Stimulated activated naive CD8-positive, alpha-beta T cell treated with anti-CD3 and anti-CD28 coated beads, Interleukin-15, amount 100 ng/mL, for 72 hours (primary cell): ENCODE data around the gene CACNB3.
"Not testable (repeated sequence)": the region's sequence is repeated elsewhere in the genome, so short reads cannot be mapped to it uniquely, and the experiment has no call there.

Source experiments
- ATAC-seq: fragments of 150-1000 bp; cut with Tn5 transposase; 2 replicates; pipeline ENCODE4 v1.10.0; 2021; ENCODE audit warnings: mild to moderate bottlenecking, moderate library complexity
- DNase-seq, 2 donors: peaks; one replicate each; pipeline ENCODE4 v3.0.0; 2021 to 2022
- H3K27ac Mint-ChIP-seq, 2 donors: one replicate each; pipeline ENCODE4 v1.8.0; 2022; ENCODE audit warnings: mild to moderate bottlenecking in 2 of 2, mixed read lengths in 2 of 2, moderate library complexity in 2 of 2
- H3K27me3 Mint-ChIP-seq: one replicate; pipeline ENCODE4 v1.8.0; 2022; ENCODE audit warnings: mixed read lengths
- H3K4me1 Mint-ChIP-seq: one replicate; pipeline ENCODE4 v1.8.0; 2022; ENCODE audit warnings: mild to moderate bottlenecking, mixed read lengths
- H3K4me3 Mint-ChIP-seq, 2 donors: one replicate each; pipeline ENCODE4 v1.8.0; 2022; ENCODE audit warnings: mild to moderate bottlenecking in 2 of 2, mixed read lengths in 2 of 2, moderate library complexity in 1 of 2
- H3K9me3 Mint-ChIP-seq, 2 donors: one replicate each; pipeline ENCODE4 v1.8.0; 2022; ENCODE audit warnings: mixed read lengths in 2 of 2

The CACNB3 gene

GRCh38 chr12:48854488-48854887 is 36.2 kb downstream of the CACNB3 start:
- no peak for ATAC-seq
- peak overlapping the region in 1 of 2 donors; percentile 27 for H3K27ac Mint-ChIP-seq

DNA sequence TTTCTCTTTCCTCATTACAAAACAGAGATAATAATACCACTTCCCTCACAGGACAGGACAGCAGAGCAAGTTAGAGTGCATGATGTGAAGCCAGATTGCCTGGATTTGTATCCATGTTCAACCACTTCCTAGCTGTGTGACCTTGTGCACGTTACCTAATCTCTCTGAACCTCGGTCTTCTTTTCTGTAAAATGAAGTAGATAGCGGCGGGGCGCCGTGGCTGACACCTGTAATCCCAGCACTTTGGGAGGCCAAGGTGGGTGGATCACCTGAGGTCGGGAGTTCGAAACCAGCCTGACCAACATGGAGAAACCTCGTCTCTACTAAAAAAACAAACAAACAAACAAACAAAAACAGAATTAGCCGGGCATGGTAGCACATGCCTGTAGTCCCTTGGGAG is 36.6 kb downstream of the CACNB3 start:
- not testable (repeated sequence) for H3K27ac Mint-ChIP-seq, H3K9me3 Mint-ChIP-seq, H3K27me3 Mint-ChIP-seq, ATAC-seq, H3K4me3 Mint-ChIP-seq, DNase-seq
- H3K4me1 Mint-ChIP-seq, result peaks cover 24% of the 10 kb centered on the region

More at GRCh38 chr12:48854488-48854887, 36.2 kb downstream of the CACNB3 start:
- H3K27me3 Mint-ChIP-seq, result no peaks in the 10 kb centered on the region
- DNase-seq, result no peak
- H3K9me3 Mint-ChIP-seq, result no peaks in the 10 kb centered on the region
- no peak overlapping the region for H3K4me3 Mint-ChIP-seq
- peaks cover 29% of the 10 kb centered on the region for H3K4me1 Mint-ChIP-seq

DNA sequence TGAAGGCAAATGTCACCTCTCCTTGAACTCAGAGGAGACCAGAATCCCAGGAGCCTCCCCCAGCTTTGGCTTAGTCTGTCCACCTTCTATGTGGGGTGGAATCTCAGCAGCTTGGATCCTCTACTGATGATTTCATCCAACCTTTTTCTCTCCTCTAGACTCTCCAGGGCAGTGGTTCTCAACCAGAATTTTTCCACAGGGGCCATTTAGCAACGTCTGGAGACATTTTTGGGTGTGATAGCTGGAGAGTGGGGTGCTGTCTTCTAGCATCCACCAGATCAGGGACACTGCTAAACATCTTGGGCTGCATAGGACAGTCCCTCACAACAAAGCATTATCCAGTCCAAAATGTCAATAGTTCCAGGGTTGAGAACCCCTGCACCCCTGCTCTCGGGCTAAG is 38.1 kb downstream of the CACNB3 start:
- Mint-ChIP-seq H3K9me3 (no peaks in the 10 kb centered on the region), H3K27ac (no peak overlapping the region), H3K4me3 (no peak overlapping the region), H3K4me1 (peaks cover 18% of the 10 kb centered on the region), H3K27me3 (peaks cover under 1% of the 10 kb centered on the region)
- no peak for DNase-seq
- no peak for ATAC-seq

DNA sequence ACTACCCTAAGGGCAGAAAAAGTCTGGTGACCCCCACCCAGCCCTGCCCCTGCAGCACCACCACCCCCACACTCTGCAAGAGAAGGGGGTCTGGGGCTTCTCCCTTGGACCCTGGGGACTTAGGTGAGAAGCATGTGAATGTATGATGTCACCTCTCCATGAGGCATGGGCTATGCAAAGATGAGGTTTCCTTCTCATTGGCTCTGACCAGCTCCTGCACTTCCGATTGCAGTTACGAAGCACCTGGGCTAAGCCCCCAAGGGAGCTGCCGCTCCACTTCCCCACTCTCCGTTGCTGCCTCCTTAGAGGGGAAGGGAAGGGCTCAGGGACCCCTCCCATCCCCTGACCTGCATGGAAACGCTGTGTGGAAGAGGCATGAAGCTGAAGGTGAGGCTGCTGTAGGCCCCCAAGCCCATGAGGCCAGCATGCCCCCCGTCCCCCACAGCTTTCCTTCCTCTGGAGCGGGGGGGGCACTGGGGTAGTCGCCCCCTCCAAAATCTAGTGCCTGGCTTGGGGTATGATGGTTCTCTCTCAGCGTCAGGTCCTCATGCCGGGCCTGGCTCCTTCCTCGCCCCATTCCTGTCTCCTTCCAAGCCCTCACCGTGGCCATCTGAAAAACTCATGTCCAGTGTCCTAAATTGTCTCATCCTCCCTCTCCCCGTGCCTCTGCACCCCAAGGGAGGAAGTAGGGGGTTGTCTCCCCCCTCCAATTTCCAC is 39.1 kb downstream of the CACNB3 start:
- peaks cover 11% of the 10 kb centered on the region for H3K27me3 Mint-ChIP-seq
- no peak for DNase-seq
- no peak for ATAC-seq
- H3K9me3 Mint-ChIP-seq, result no peaks in the 10 kb centered on the region
- no peak overlapping the region for H3K27ac Mint-ChIP-seq
- peaks cover 20% of the 10 kb centered on the region for H3K4me1 Mint-ChIP-seq
- no peak overlapping the region for H3K4me3 Mint-ChIP-seq

GRCh38 chr12:48858043-48858442 is 39.7 kb downstream of the CACNB3 start:
- ATAC-seq (no peak), DNase-seq (no peak)
- peaks cover 14% of the 10 kb centered on the region for H3K4me1 Mint-ChIP-seq
- H3K4me3 Mint-ChIP-seq, result no peak overlapping the region
- no peaks in the 10 kb centered on the region for H3K9me3 Mint-ChIP-seq
- H3K27me3 Mint-ChIP-seq, result peaks cover 17% of the 10 kb centered on the region
- no peak overlapping the region for H3K27ac Mint-ChIP-seq

- ATAC-seq, result no peak
- H3K27me3 Mint-ChIP-seq, result peaks cover 33% of the 10 kb centered on the region
- H3K9me3 Mint-ChIP-seq, result no peaks in the 10 kb centered on the region
- H3K27ac Mint-ChIP-seq, result no peak overlapping the region
- no peak for DNase-seq
- H3K4me1 Mint-ChIP-seq, result peaks cover 19% of the 10 kb centered on the region
- no peak overlapping the region for H3K4me3 Mint-ChIP-seq
Measured at GRCh38 chr12:48859607-48860006, 41.3 kb downstream of the CACNB3 start.

DNA sequence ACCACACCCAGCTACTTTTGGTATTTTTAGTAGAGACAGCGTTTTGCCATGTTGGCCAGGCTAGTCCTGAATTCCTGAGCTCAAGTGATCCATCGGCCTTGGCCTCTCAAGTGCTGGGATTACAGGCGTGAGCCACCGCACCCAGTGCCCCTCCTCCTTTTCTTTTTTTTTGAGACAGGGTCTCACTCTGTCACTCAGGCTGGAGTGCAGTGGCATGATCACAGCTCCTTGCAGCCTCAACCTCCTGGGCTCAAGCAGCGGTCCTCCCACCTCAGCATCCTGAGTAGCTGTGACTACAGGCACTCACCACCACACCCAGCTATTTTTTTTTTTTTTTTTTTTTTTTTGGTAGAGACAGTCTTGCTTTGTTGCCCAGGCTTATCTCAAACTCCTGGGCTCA is 41.9 kb downstream of the CACNB3 start:
- not testable (repeated sequence) for H3K4me3 Mint-ChIP-seq, ATAC-seq, DNase-seq, H3K27ac Mint-ChIP-seq, H3K9me3 Mint-ChIP-seq
- Mint-ChIP-seq H3K4me1 (peaks cover 25% of the 10 kb centered on the region), H3K27me3 (peaks cover 39% of the 10 kb centered on the region)

GRCh38 chr12:48861111-48861510 is 42.8 kb downstream of the CACNB3 start:
- Mint-ChIP-seq H3K4me3 (no peak overlapping the region), H3K9me3 (no peaks in the 10 kb centered on the region), H3K27me3 (peaks cover 40% of the 10 kb centered on the region), H3K4me1 (peaks cover 34% of the 10 kb centered on the region), H3K27ac (peak overlapping the region in 1 of 2 donors; percentile 54)
- DNase-seq, result peak in 1 of 2 donors; percentile 28
- peak; percentile 12 for ATAC-seq

- DNase-seq (no peak), ATAC-seq (no peak)
- peaks cover 40% of the 10 kb centered on the region for H3K27me3 Mint-ChIP-seq
- H3K27ac Mint-ChIP-seq, result no peak overlapping the region
- H3K4me1 Mint-ChIP-seq, result peaks cover 38% of the 10 kb centered on the region
- H3K9me3 Mint-ChIP-seq, result no peaks in the 10 kb centered on the region
- H3K4me3 Mint-ChIP-seq, result no peak overlapping the region
Measured at GRCh38 chr12:48862760-48863159, 44.5 kb downstream of the CACNB3 start.

DNA sequence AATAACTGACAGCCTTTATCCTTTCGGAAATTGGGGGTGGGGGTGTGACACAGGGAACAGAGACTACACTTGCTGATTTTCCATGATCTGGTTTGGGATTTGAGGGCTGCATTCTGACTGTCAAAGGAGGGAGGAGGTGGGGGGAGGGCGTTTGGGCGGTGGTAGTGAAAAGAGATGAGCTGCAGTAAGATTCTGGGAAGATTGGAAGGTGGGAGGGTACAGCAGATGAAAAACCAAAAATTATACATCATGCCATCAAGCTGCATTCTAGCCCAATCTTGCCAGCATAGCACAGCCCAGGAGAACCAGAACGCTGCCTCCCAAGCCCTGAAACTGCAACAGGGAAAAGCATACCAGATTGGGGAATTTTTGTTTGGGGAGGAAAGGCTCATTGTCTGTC is 45.0 kb downstream of the CACNB3 start:
- ATAC-seq, result no peak

GRCh38 chr12:48865281-48866051 is 47.2 kb downstream of the CACNB3 start, which contains the start of gene RND1:
Gene RND1 (minus strand): TSS chr12:48865870. CDS start chr12:48865767, 103 bp downstream.
- no peaks in the 10 kb centered on the region for H3K9me3 Mint-ChIP-seq
- peaks cover 40% of the 10 kb centered on the region for H3K27me3 Mint-ChIP-seq
- H3K4me3 Mint-ChIP-seq, result peak within 1 kb of the TSS; percentile 94 to 95
- H3K4me1 Mint-ChIP-seq, result peaks cover 38% of the 10 kb centered on the region
- H3K27ac Mint-ChIP-seq, result peak within 1 kb of the TSS; percentile 88 to 94
- peak; percentile 82 to 91 for DNase-seq
- peak; percentile 92 for ATAC-seq

More for the DNA sequence above, 45.0 kb downstream of the CACNB3 start:
- DNase-seq, result no peak
- Mint-ChIP-seq H3K9me3 (no peaks in the 10 kb centered on the region), H3K4me3 (no peak overlapping the region), H3K27me3 (peaks cover 40% of the 10 kb centered on the region), H3K4me1 (peaks cover 38% of the 10 kb centered on the region), H3K27ac (no peak overlapping the region)

- Mint-ChIP-seq H3K4me3 (peak overlapping the region; percentile 94 to 95), H3K4me1 (peaks cover 32% of the 10 kb centered on the region), H3K27me3 (peaks cover 40% of the 10 kb centered on the region), H3K27ac (peak overlapping the region; percentile 88 to 90), H3K9me3 (no peaks in the 10 kb centered on the region)
- ATAC-seq (peak; percentile 83), DNase-seq (no peak)
Measured at GRCh38 chr12:48866052-48866711, 47.9 kb downstream of the CACNB3 start.

GRCh38 chr12:48868451-48868850 is 50.2 kb downstream of the CACNB3 start:
- H3K4me3 Mint-ChIP-seq, result no peak overlapping the region
- H3K9me3 Mint-ChIP-seq, result no peaks in the 10 kb centered on the region
- peak overlapping the region in 1 of 2 donors; percentile 14 for H3K27ac Mint-ChIP-seq
- ATAC-seq (no peak), DNase-seq (no peak)
- peaks cover 29% of the 10 kb centered on the region for H3K4me1 Mint-ChIP-seq
- H3K27me3 Mint-ChIP-seq, result peaks cover 19% of the 10 kb centered on the region

DNA sequence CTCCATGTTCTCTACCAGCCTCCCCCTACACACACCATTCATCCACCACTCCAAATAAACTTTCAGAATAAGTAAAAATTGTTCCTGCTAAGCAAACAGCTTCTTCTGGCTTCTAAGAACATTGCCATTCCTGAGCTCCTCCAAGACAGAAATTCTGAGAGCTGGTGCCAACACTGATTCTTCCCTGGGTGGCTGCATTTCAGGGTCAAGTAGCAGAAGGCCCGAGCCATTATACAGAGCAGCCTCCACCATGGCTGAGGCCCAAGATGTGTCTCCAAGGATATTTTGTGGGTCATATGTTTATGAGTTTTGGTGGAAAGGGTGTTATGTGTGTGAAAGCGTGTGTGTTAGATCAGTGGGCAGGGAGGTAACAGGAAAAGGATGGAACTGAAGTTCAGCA is 50.9 kb downstream of the CACNB3 start:
- H3K27ac Mint-ChIP-seq, result no peak overlapping the region
- no peaks in the 10 kb centered on the region for H3K9me3 Mint-ChIP-seq

DNA sequence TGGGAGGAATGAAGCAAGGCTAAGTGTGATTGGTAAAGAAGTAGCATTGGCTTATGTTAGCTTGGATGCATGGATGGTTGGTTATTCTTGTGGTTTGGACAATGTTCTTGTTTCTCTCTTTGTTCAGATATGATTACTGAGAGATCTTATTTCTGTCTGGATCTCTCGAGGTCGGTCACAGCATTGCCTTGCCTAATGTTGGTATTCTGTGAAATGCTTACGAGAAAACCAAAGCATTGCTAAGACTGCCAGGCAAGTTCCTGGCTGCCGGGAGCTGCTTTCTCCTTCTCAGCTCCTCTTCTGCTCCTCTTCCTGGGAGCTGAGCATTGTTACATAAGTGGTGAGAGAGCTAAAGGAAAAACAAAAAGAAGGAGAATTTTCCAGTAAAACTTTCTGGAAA is 54.8 kb downstream of the CACNB3 start:
- ATAC-seq (no peak), DNase-seq (no peak)
- H3K4me3 Mint-ChIP-seq, result no peak overlapping the region
- H3K9me3 Mint-ChIP-seq, result no peaks in the 10 kb centered on the region
- H3K27me3 Mint-ChIP-seq, result no peaks in the 10 kb centered on the region
- peak overlapping the region in 1 of 2 donors; percentile 81 for H3K27ac Mint-ChIP-seq
- H3K4me1 Mint-ChIP-seq, result no peaks in the 10 kb centered on the region

More for the DNA sequence above, 50.9 kb downstream of the CACNB3 start:
- peaks cover 11% of the 10 kb centered on the region for H3K27me3 Mint-ChIP-seq
- no peak overlapping the region for H3K4me3 Mint-ChIP-seq
- ATAC-seq (no peak), DNase-seq (no peak)
- H3K4me1 Mint-ChIP-seq, result peaks cover 23% of the 10 kb centered on the region
